ENCODE data around the gene ATP1A2.

DNA sequence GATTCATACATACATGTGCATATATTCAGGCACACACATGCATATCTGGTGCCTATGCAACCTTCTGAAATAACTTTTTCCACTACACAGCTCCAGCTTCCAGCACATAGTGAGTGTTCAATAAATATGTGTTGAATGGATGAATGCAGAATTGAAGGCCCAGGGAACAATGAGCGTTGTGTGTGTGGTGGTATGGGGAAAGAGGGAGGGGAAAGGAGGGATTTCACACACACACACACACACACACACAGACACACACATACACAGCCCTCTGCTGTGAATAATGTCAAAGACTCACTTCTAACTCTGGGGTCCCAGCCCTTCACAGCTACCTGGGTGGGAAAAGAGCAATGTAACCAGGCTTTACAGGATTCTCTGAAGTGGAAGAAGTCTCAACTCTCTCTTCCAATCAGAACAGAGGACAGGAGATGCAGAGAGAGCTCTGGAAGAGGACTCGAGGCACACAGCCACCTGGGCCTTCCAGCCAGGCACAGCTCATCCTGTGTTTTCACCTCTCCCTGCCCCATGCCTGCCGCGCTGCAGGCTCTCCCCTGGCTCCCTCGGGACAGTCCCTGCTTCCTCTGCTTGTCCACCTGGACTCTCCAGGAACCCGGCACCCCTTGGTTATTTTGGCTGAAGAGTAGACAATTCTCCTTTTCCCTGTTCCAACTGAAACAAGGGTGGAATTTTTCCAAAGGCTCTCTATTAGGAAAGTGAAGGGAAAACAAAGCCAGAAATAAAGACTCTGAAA, 11.7 kb upstream of the ATP1A2 start:
- TF ChIP-seq, protein P1, sequence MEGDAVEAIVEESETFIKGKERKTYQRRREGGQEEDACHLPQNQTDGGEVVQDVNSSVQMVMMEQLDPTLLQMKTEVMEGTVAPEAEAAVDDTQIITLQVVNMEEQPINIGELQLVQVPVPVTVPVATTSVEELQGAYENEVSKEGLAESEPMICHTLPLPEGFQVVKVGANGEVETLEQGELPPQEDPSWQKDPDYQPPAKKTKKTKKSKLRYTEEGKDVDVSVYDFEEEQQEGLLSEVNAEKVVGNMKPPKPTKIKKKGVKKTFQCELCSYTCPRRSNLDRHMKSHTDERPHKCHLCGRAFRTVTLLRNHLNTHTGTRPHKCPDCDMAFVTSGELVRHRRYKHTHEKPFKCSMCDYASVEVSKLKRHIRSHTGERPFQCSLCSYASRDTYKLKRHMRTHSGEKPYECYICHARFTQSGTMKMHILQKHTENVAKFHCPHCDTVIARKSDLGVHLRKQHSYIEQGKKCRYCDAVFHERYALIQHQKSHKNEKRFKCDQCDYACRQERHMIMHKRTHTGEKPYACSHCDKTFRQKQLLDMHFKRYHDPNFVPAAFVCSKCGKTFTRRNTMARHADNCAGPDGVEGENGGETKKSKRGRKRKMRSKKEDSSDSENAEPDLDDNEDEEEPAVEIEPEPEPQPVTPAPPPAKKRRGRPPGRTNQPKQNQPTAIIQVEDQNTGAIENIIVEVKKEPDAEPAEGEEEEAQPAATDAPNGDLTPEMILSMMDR (IDR thresholded peaks at IDR 0.05): no peak
- TF ChIP-seq EZH2 (IDR thresholded peaks at IDR 0.05; ENCODE audit: borderline replicate concordance, insufficient read depth, low read depth, low read length, poor library complexity, severe bottlenecking): no peak
